ENCODE data around the gene PRUNE1.
A peak's percentile ranks its signal among the peaks of the same experiment; 100 is the strongest.

The PRUNE1 gene

DNA sequence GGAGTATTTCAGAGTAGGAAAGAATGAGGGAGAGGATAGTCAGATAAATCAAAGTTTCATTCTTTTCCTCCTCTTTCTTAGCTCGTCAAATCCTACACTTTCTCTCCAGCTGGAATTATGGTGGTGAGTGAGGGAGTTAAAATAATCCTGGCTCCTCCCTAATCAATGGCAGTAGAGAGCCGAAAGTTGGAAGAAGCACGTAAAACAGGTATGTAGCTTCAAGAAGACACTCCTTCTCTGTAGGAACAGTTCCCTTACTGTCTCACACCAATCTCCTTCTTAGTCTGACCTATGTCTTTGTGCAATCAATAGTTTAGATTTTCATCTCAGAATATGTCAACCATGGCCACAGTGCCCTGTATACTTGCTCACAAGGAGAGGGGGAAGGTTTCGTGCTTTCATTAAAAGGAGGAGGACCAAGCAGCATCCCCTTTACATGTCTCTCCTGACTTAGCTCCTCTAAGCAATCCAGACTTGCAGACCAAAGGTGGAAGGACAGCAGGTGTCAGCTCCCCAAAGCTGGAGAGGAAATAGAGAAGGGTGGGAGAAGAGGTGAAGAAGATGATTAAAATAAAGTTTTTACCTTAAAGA, 2.4 kb upstream of the PRUNE1 start:
- no peak for DNase-seq (ENCODE audit: low spot score)

DNA sequence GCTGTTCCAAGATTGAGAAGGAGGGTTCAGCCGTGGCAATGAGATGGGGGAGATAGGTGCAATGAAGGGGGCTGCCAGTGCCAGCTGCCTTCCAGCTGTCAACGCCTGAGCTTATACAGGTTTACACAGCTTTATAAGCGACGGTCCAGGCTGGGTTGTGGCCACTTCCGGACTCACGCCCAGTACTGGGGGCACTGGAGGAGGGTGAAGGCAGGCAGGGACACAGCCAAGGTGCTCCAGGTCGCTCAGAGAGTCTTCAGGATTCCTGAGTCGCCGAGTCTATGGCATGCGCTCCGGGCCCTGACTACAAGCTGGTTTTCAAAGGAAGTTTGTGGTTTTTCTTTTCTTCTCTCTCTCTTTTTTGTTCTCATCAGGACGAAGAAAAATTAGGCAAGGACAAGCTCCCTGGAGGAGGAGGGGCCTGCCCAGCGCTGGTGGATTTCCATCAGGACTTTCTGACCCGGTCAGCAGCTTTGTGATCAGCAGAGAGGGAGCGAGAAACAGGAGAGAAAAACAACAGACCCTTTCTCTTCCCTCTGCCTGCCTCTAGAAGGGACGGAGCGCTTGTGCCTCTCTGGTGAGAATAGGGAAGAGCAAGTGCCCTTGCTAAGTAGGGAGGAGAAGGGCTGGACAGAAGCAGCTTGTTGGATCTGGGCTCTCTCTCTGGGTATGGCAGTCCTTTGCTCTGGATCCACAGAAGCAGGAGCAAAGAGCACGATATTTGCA, 1.8 kb upstream of the PRUNE1 start, which contains the start of gene MINDY1:
MINDY1 (minus strand) TSS at position 576 of the 726 bp plus-strand sequence. CDS start 4,285 bp downstream, outside the sequence.
- DNase-seq (ENCODE audit: low spot score) (peak; percentile 86), FAIRE-seq (no peak)

More for the DNA sequence above, 2.4 kb upstream of the PRUNE1 start:
- FAIRE-seq = no peak

DNA sequence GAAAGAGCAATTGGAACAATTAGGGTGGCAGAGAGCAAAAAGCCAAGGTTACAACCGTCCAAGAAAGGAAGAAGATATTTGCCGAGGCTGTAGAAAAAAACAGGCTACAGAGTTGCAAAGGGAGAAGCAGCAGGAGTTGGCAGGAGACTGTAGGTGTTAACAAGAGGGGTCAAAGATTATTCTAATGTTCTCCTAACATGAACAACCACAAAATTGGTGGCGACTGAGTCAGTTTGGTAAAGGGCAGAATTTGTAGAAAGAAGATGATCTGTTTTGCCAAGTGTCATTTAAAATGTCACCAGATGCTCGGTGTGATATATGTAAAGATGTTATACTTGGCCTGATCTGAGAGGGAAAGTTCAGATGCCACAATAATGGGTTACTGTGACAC, 401 bp upstream of the PRUNE1 start:
- no peak for FAIRE-seq
- no peak for DNase-seq (ENCODE audit: low spot score)

DNA sequence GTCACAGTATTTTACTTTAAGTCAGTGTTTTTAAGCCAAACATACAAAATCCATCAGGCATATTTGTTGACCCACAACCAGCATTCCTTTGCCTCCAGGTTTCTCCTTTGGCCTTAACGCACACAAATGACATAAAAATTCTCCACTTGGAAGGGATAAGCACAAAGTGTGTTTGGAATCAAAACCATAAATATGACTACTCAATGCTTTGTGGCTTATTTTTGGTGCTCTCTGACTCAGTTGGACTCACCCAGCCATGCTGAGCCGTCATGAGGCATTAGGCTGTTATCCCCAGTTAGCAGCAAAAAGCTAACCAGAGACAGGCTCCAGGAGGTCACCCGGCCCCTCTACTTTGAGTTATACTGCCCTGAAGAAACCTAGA, 948 bp downstream of the PRUNE1 start:
- no peak for DNase-seq (ENCODE audit: low spot score)
- no peak for FAIRE-seq

DNA sequence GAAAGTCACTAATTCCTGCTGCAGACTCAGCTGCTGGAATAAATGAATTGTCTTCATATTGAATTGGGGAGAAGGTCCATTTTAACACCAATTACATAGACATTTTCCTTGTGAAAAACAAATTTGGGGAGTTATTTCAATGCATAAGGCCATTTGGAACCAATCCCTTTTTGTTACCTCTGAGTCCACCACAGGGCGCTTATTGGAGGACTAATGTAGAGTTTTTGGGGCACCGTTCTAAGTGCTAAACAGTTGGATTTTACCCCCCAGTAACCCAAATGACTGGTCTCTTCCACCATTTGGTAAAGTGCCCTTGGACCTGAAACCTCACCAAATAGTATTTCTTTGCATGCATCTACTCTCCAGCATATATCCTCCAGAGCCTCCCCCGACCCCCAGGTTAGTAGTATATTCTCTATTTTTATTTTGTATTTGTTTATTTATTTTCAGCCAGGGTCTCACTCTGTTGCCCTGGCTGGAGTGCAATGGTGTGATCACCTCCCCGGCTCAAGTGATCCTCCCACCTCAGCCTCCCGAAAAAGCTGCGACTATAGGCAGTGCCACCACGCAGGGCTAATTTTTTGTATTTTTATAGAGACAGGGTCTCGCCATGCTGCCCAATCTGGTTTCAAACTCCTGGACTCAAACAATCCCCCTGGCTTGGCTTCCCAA, 1.6 kb downstream of the PRUNE1 start:
- DNase-seq (ENCODE audit: low spot score) (no peak), FAIRE-seq (no peak)

DNA sequence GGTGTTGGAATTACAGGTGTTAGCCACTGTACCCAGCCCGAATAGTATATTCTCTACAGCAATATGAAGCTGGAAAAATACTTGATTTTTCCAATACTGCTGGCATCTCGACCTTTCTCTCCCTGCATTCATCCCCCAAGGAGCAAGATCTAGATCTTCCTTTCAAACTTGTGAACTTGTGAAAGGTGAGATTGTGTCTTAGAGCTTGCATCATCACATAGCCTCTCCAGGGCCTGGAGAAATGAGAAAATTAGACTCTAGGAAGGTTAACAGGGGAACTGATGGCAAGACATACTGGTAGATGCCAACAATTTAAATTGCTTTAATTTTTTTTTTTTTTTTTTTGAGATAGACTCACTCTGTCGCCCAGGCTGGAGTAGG, 2.1 kb downstream of the PRUNE1 start:
- DNase-seq (ENCODE audit: low spot score) = no peak
- no peak for FAIRE-seq

DNA sequence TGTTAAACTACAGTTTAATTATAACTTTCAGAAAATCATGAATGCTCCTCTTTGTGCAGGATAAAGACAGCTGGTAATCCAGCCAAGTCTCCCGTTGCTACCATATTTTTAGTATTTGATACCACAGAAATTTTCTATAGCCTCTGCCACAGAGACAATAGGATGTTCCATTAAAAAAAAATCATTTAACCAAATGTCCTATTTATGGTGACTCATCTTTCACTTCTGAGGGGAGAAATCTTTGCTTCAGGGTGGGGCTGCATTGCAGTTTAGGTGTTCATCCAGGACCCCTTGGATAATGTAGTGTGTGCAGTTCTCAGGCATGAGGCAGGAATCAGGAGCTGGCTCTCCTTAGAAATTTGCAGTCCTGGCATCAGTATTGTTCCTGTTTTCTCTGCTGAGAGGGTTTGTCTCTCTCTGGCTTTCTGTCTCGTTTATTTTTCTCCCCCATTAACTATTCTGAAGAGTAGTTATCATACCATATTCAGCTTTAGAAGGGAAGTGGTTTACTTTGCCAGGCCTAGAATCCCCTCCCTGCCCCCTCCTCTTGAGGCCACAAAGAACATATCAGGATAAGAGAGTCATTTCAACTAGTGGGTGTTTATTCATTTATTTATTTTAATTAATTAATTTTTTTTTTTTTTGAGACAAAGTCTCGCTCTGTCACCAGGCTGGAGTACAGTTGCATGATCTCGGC, 3.1 kb downstream of the PRUNE1 start:
- FAIRE-seq = no peak
- DNase-seq (ENCODE audit: low spot score) = no peak

DNA sequence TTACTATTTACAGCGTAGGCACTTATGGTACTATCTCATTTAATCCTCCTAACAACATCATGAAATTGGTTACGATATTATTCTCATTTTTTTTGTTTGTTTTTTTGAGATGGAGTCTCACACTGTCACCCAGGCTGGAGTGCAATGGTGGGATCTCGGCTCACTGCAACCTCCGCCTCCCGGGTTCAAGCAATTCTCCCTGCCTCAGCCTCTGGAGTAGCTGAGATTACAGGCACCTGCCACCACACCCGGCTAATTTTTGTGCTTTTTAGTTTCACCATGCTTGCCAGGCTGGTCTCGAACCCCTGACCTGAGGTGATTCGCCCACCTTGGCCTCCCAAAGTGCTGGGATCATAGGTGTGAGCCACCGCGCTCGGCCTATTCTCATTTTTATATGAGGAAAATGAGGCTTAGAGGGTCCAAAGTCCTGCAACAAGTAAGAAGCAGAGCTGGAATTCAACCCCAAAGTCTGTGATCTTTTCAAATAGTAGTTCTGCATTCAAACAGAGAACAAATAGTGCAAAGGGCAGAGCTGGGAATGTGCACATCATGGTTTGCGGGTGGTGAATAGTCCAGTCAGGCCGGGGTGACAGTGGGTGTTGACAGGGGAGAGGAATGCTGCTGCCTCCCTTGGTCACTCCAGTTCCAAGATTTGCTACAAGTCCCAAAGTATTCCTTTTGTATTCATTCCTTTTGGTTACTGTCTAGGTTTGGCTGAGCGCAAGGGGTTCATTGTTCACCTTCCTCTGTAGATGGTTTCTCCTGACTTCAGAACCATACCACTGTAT, 4.6 kb downstream of the PRUNE1 start:
- FAIRE-seq (no peak), DNase-seq (ENCODE audit: low spot score) (no peak)

DNA sequence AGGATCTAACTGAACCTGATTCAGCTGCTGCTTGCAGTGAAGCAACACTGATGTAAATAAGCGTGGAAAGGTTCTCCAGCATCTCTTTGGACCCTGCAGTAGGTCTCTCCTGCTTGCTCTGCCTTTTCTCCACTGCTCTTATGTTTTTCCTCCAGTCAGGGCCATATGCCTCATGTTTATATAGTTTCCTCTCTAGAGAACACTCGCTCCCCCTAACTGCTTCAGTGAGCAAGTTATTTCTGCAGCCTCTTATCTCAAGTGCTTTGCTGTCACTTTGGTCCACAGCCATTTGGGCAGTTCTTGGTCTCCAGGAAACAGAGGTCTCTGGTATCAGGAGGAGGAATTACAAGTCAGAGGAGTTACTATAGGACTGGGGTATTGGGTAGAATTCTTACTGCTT, 5.3 kb downstream of the PRUNE1 start:
- no peak for DNase-seq (ENCODE audit: low spot score)

DNA sequence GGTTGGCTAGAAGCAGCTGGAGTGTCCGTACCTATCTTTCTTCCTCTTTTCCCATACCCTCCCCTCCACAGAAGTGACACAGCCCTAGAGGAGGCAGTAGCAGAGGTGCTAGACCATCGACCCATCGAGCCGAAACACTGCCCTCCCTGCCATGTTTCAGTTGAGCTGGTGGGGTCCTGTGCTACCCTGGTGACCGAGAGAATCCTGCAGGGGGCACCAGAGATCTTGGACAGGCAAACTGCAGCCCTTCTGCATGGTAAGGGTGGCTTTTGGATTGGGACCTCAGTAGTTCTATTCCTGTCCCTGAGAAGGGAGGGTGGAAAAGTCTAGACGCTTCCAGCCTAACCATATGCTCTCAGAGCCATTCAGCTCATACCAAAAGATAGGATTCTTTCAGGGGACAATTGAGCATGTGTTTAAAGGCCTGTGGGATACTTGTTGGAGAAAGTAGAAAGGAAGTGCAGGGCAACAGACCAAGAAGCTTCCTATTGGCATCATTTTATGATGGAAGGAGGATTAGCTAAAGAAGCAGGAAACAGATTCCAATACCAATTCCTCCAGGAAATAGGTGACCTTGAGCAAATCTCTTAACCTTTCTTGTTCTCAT, 16.4 kb downstream of the PRUNE1 start:
- no peak for FAIRE-seq
- DNase-seq (ENCODE audit: low spot score) = peak; percentile 53

More for the DNA sequence above, 5.3 kb downstream of the PRUNE1 start:
- FAIRE-seq = no peak

DNA sequence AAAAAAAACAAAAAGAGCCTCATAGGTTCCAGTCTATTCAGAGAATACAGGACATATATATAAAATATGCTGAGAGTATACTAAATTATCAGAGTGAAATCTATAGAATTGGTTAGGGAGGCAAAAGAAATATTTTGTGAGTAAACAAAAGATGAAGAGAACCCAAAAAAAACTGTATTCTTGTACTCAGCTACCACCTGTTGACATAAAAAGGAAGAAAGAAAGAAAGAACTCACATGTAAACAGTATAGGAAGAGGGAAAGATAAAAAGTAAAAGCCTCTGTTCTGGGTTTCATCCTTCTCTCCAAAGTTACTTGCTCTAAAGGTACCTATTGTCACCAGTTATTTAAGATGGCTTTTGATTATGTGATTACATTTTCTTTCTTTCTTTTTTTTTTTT, 18.2 kb downstream of the PRUNE1 start:
- DNase-seq (ENCODE audit: low spot score) (no peak), FAIRE-seq (no peak)

DNA sequence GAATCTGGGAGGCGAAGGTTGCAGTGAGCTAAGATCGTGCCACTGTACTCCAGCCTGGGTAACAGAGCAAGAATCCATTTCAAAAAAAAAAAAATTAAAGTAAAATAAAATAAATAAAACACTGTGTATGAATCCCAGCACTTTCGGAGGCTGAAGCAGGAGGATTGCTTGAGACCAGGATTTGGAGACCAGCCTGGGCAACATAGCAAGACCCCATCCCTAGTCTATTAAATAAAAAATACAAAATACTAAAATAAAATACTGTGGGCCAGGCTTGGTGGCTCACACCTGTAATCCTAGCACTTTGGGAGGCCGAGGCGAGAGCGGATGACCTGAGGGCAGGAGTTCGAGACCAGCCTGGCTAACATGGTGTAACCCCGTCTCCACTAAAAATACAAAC, 23.9 kb downstream of the PRUNE1 start:
- no peak for DNase-seq (ENCODE audit: low spot score)
- FAIRE-seq = no peak

DNA sequence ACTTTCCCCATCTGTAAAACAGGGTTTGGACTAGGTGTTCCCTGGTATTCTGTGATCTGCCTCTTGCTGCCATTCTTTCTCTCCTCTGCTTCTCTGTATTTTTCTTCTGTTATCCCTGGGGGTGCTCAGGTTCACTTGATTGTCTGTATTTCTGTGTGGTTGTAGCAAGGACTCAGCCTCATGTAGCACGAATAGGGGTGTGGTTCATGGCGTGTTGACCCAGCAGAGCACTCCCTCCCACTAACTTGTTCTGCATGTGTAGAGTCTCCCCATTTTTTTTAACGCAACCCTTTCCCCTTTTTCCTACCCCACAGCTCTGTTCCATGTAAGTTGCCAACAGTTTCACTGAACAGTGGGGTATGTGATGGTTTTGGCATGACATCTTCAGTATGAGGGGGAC, 26.9 kb downstream of the PRUNE1 start:
- FAIRE-seq (no peak), DNase-seq (ENCODE audit: low spot score) (no peak)

DNA sequence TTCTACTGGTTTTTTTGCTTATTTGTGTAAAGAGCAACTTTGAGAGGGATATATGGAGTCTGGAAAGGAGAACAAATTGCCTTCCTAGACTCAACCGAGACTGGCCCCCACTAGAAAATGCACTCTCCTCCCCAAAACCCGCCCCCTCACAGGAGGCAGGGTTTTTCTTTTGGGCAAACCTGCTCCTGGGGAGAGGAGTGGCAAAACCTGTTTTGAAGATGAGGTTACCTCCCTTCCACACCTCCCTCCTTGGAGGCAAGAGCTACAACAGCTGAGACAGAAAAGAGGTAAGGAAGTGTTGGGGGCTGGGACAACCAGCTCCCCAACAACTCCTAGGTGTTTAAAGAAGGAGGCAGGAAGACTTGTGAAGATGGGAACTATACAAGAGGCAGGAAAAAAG, 28.1 kb downstream of the PRUNE1 start, which contains the start of gene BNIPL:
BNIPL (plus strand) TSS at position 231 of the 400 bp plus-strand sequence; CDS start at position 371, 140 bp downstream.
- no peak for DNase-seq (ENCODE audit: low spot score)
- FAIRE-seq = no peak

DNA sequence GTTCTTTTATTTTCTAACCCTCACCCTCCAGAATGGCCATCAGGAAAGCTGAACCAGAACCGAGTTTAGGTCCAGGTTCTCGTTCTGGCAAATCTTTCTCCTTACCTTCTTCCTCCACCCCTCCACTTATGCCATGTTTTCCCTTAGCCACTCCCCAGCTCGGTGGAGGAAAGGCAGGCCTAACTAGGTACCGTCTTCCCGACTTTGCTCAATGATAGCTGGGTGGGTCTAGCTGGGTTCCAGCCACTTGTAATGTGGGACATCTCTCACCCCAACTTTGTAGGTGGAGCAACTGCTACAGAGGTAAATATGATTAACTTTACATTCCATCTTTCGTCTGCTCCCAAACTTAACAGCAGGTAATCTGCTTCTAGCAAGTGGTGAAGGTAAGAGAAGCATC, 28.8 kb downstream of the PRUNE1 start:
- DNase-seq (ENCODE audit: low spot score) = no peak
- no peak for FAIRE-seq

DNA sequence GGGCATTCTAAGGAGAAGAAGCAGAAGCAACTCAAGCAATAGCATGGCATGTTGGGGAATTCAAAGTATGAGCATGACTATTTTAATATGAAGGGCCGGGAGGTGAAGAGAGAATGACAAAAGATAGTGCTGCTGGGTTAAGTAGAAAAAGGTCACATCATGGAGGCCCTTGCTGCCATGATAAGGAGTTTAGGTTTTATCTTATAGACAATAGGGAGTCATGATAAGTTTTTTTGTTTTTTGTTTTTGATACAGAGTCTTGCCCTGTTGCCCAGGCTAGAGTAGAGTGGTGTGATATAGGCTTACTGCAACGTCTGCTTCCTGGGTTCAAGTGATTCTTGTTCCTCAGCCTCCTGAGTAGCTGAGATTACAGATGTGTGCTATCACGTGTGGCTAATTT, 31.3 kb downstream of the PRUNE1 start:
- FAIRE-seq (no peak), DNase-seq (ENCODE audit: low spot score) (no peak)

DNA sequence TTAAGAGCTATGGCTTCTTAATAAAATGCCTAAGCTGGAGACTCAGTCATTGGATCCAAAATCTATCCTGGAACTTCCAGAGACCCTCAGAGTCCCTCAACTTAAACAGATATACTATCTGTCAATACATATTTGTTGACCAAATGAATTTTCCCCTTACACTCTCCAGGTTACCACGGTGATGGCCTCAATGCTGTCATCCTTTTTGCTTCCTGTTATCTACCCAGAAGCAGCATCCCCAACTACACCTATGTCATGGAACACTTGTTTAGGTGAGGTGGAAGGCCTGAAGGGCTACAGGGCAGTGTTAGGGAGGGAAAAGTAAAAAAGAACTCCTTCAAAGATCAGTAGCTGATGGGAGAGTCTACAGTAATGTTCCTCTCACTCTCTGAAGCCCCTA, 34.9 kb downstream of the PRUNE1 start:
- FAIRE-seq (no peak), DNase-seq (ENCODE audit: low spot score) (no peak)

DNA sequence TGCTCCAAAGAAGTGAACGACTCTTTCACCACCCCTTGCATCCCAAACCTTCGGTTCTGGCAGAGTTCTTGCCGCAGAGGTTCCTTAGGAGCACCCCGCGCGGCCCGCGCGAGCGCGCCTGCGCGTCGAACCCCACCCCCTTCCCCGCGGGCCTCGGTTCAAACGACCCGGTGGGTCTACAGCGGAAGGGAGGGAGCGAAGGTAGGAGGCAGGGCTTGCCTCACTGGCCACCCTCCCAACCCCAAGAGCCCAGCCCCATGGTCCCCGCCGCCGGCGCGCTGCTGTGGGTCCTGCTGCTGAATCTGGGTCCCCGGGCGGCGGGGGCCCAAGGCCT, 39.3 kb downstream of the PRUNE1 start, which contains the start of gene C1orf56:
C1orf56 (plus strand) TSS at position 161 of the 334 bp plus-strand sequence; CDS start at position 258, 97 bp downstream.
- FAIRE-seq = no peak

DNA sequence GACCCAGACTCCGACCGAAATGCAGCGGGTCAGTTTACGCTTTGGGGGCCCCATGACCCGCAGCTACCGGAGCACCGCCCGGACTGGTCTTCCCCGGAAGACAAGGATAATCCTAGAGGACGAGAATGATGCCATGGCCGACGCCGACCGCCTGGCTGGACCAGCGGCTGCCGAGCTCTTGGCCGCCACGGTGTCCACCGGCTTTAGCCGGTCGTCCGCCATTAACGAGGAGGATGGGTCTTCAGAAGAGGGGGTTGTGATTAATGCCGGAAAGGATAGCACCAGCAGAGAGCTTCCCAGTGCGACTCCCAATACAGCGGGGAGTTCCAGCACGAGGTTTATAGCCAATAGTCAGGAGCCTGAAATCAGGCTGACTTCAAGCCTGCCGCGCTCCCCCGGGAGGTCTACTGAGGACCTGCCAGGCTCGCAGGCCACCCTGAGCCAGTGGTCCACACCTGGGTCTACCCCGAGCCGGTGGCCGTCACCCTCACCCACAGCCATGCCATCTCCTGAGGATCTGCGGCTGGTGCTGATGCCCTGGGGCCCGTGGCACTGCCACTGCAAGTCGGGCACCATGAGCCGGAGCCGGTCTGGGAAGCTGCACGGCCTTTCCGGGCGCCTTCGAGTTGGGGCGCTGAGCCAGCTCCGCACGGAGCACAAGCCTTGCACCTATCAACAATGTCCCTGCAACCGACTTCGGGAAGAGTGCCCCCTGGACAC, 39.8 kb downstream of the PRUNE1 start:
- FAIRE-seq = no peak
- peak; percentile 81 for DNase-seq (ENCODE audit: low spot score)

More for the DNA sequence above, 39.3 kb downstream of the PRUNE1 start, which contains the start of gene C1orf56:
- DNase-seq (ENCODE audit: low spot score) = peak; percentile 87

DNA sequence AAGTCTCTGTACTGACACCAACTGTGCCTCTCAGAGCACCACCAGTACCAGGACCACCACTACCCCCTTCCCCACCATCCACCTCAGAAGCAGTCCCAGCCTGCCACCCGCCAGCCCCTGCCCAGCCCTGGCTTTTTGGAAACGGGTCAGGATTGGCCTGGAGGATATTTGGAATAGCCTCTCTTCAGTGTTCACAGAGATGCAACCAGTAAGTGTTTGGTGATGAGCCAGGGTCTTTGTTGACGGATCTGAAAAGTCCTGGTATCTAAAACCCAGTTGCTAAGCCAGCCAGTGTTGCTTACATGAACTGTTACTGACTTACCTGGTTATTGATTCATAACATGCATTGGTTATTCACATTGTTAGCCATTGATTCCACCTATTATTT, 40.4 kb downstream of the PRUNE1 start:
- DNase-seq (ENCODE audit: low spot score) (no peak), FAIRE-seq (no peak)
